ENCODE data around the gene WDR43.

Gene WDR43

GRCh38 chr2:28972778-28973335 is 78.4 kb downstream of the WDR43 start:
- Histone ChIP-seq H3K23ac (ENCODE audit: low read length in 2 of 2) (no peak overlapping the region), H3K9me3 (ENCODE audit: control insufficient read depth, low read length) (peaks cover 8% of the 10 kb centered on the region), H3K18ac (ENCODE audit: low read depth in 1 of 2, low read length in 2 of 2) (no peak overlapping the region), H3K4me2 (ENCODE audit: low read length, poor library complexity, severe bottlenecking) (no peak overlapping the region), H4K91ac (ENCODE audit: low read length) (no peak overlapping the region), H3K4me1 (ENCODE audit: control insufficient read depth, insufficient read depth, low read depth, low read length) (peaks cover 3% of the 10 kb centered on the region), H2BK12ac (ENCODE audit: low read length in 2 of 2) (no peak overlapping the region), H2AFZ (ENCODE audit: low read depth, low read length) (no peak overlapping the region), H3K27me3 (ENCODE audit: control insufficient read depth in 1 of 2, insufficient read depth in 1 of 2, low read length in 2 of 2) (peaks cover 4 to 19% of the 10 kb centered on the region in 2 experiments), H2BK120ac (ENCODE audit: low read depth, low read length) (no peak overlapping the region), H3K4ac (ENCODE audit: low read depth in 1 of 2, low read length in 2 of 2) (no peak overlapping the region), H4K8ac (ENCODE audit: low read length) (no peak overlapping the region), H3K27ac (ENCODE audit: low read length, poor library complexity, severe bottlenecking) (no peak overlapping the region), H2AK5ac (ENCODE audit: low read length, severe bottlenecking) (no peak overlapping the region), H2BK15ac (ENCODE audit: low read depth, poor library complexity, severe bottlenecking) (no peak overlapping the region), H2BK5ac (ENCODE audit: low read depth, low read length, poor library complexity, severe bottlenecking) (no peak overlapping the region), H3K9ac (ENCODE audit: low read length) (no peak overlapping the region), H3K14ac (ENCODE audit: low read length in 2 of 2) (no peak overlapping the region), H3K4me3 (ENCODE audit: insufficient read depth in 1 of 2, low read depth in 1 of 2, low read length in 2 of 2) (no peak overlapping the region), H3K79me1 (replicated peaks; ENCODE audit: low read length, poor library complexity, severe bottlenecking) (no peaks in the 10 kb centered on the region), H3K36me3 (ENCODE audit: control insufficient read depth in 1 of 2, insufficient read depth in 2 of 2, low read depth in 1 of 2, low read length in 2 of 2) (no peaks in the 10 kb centered on the region)
- DNase-seq = no peak
- WGBS = 86% methylated on average over 6 of the region's 6 CpGs

- WGBS = 100% methylated on average over 2 of the region's 4 CpGs
- no peak overlapping the region for H2BK120ac ChIP-seq (ENCODE audit: low read depth, low read length)
- H3K4me1 ChIP-seq (ENCODE audit: control insufficient read depth, insufficient read depth, low read depth, low read length) = peaks cover 6% of the 10 kb centered on the region
- no peaks in the 10 kb centered on the region for H3K36me3 ChIP-seq (ENCODE audit: control insufficient read depth in 1 of 2, insufficient read depth in 2 of 2, low read depth in 1 of 2, low read length in 2 of 2)
- H3K79me1 ChIP-seq (replicated peaks; ENCODE audit: low read length, poor library complexity, severe bottlenecking) = no peaks in the 10 kb centered on the region
- peaks cover 4 to 28% of the 10 kb centered on the region in 2 experiments for H3K27me3 ChIP-seq (ENCODE audit: control insufficient read depth in 1 of 2, insufficient read depth in 1 of 2, low read length in 2 of 2)
- no peak overlapping the region for H3K4me2 ChIP-seq (ENCODE audit: low read length, poor library complexity, severe bottlenecking)
- H4K8ac ChIP-seq (ENCODE audit: low read length) = no peak overlapping the region
- H3K18ac ChIP-seq (ENCODE audit: low read depth in 1 of 2, low read length in 2 of 2) = no peak overlapping the region
- H2AK5ac ChIP-seq (ENCODE audit: low read length, severe bottlenecking) = no peak overlapping the region
- no peak overlapping the region for H3K9ac ChIP-seq (ENCODE audit: low read length)
- H4K91ac ChIP-seq (ENCODE audit: low read length) = no peak overlapping the region
- H2AFZ ChIP-seq (ENCODE audit: low read depth, low read length) = no peak overlapping the region
- H3K23ac ChIP-seq (ENCODE audit: low read length in 2 of 2) = no peak overlapping the region
- no peak overlapping the region for H3K14ac ChIP-seq (ENCODE audit: low read length in 2 of 2)
- no peak overlapping the region for H2BK12ac ChIP-seq (ENCODE audit: low read length in 2 of 2)
- no peak overlapping the region for H3K4me3 ChIP-seq (ENCODE audit: insufficient read depth in 1 of 2, low read depth in 1 of 2, low read length in 2 of 2)
- H2BK15ac ChIP-seq (ENCODE audit: low read depth, poor library complexity, severe bottlenecking) = no peak overlapping the region
- H3K27ac ChIP-seq (ENCODE audit: low read length, poor library complexity, severe bottlenecking) = no peak overlapping the region
- H2BK5ac ChIP-seq (ENCODE audit: low read depth, low read length, poor library complexity, severe bottlenecking) = no peak overlapping the region
- no peak overlapping the region for H3K4ac ChIP-seq (ENCODE audit: low read depth in 1 of 2, low read length in 2 of 2)
- H3K9me3 ChIP-seq (ENCODE audit: control insufficient read depth, low read length) = peaks cover 8% of the 10 kb centered on the region
- DNase-seq = no peak
Measured at GRCh38 chr2:28974252-28974651, 79.8 kb downstream of the WDR43 start.

GRCh38 chr2:28975671-28976070 is 81.2 kb downstream of the WDR43 start:
- Histone ChIP-seq H4K8ac (ENCODE audit: low read length) (no peak overlapping the region), H2BK120ac (ENCODE audit: low read depth, low read length) (no peak overlapping the region)
- no peak for DNase-seq

GRCh38 chr2:28976584-28976983 is 82.1 kb downstream of the WDR43 start:
- WGBS = 39% methylated on average over 3 of the region's 3 CpGs
- H2AFZ ChIP-seq (ENCODE audit: low read depth, low read length) = no peak overlapping the region
- H3K18ac ChIP-seq (ENCODE audit: low read depth in 1 of 2, low read length in 2 of 2) = no peak overlapping the region
- DNase-seq = peak; percentile 59
- H2BK5ac ChIP-seq (ENCODE audit: low read depth, low read length, poor library complexity, severe bottlenecking) = no peak overlapping the region
- no peak overlapping the region for H3K14ac ChIP-seq (ENCODE audit: low read length in 2 of 2)
- no peak overlapping the region for H2BK120ac ChIP-seq (ENCODE audit: low read depth, low read length)
- no peak overlapping the region for H3K23ac ChIP-seq (ENCODE audit: low read length in 2 of 2)
- H2AK5ac ChIP-seq (ENCODE audit: low read length, severe bottlenecking) = no peak overlapping the region
- H3K4ac ChIP-seq (ENCODE audit: low read depth in 1 of 2, low read length in 2 of 2) = no peak overlapping the region
- no peak overlapping the region for H2BK15ac ChIP-seq (ENCODE audit: low read depth, poor library complexity, severe bottlenecking)
- no peak overlapping the region for H2BK12ac ChIP-seq (ENCODE audit: low read length in 2 of 2)
- H3K4me3 ChIP-seq (ENCODE audit: insufficient read depth in 1 of 2, low read depth in 1 of 2, low read length in 2 of 2) = no peak overlapping the region
- H3K27ac ChIP-seq (ENCODE audit: low read length, poor library complexity, severe bottlenecking) = no peak overlapping the region
- H3K9me3 ChIP-seq (ENCODE audit: control insufficient read depth, low read length) = peaks cover 8% of the 10 kb centered on the region
- no peak overlapping the region for H4K8ac ChIP-seq (ENCODE audit: low read length)
- H4K91ac ChIP-seq (ENCODE audit: low read length) = no peak overlapping the region
- no peaks in the 10 kb centered on the region for H3K36me3 ChIP-seq (ENCODE audit: control insufficient read depth in 1 of 2, insufficient read depth in 2 of 2, low read depth in 1 of 2, low read length in 2 of 2)
- H3K27me3 ChIP-seq (ENCODE audit: control insufficient read depth in 1 of 2, insufficient read depth in 1 of 2, low read length in 2 of 2) = peaks cover 4 to 36% of the 10 kb centered on the region in 2 experiments
- H3K79me1 ChIP-seq (replicated peaks; ENCODE audit: low read length, poor library complexity, severe bottlenecking) = no peaks in the 10 kb centered on the region
- H3K9ac ChIP-seq (ENCODE audit: low read length) = no peak overlapping the region
- no peak overlapping the region for H3K4me2 ChIP-seq (ENCODE audit: low read length, poor library complexity, severe bottlenecking)
- peaks cover 14% of the 10 kb centered on the region for H3K4me1 ChIP-seq (ENCODE audit: control insufficient read depth, insufficient read depth, low read depth, low read length)

More at GRCh38 chr2:28975671-28976070, 81.2 kb downstream of the WDR43 start:
- Histone ChIP-seq H2BK12ac (ENCODE audit: low read length in 2 of 2) (no peak overlapping the region), H3K36me3 (ENCODE audit: control insufficient read depth in 1 of 2, insufficient read depth in 2 of 2, low read depth in 1 of 2, low read length in 2 of 2) (no peaks in the 10 kb centered on the region), H3K14ac (ENCODE audit: low read length in 2 of 2) (no peak overlapping the region), H2BK15ac (ENCODE audit: low read depth, poor library complexity, severe bottlenecking) (no peak overlapping the region), H3K18ac (ENCODE audit: low read depth in 1 of 2, low read length in 2 of 2) (no peak overlapping the region), H3K9me3 (ENCODE audit: control insufficient read depth, low read length) (peaks cover 8% of the 10 kb centered on the region), H3K27me3 (ENCODE audit: control insufficient read depth in 1 of 2, insufficient read depth in 1 of 2, low read length in 2 of 2) (peaks cover 4 to 34% of the 10 kb centered on the region in 2 experiments), H3K4me2 (ENCODE audit: low read length, poor library complexity, severe bottlenecking) (no peak overlapping the region), H3K79me1 (replicated peaks; ENCODE audit: low read length, poor library complexity, severe bottlenecking) (no peaks in the 10 kb centered on the region), H4K91ac (ENCODE audit: low read length) (no peak overlapping the region), H3K4me1 (ENCODE audit: control insufficient read depth, insufficient read depth, low read depth, low read length) (peaks cover 6% of the 10 kb centered on the region), H3K27ac (ENCODE audit: low read length, poor library complexity, severe bottlenecking) (no peak overlapping the region), H3K4ac (ENCODE audit: low read depth in 1 of 2, low read length in 2 of 2) (no peak overlapping the region), H3K23ac (ENCODE audit: low read length in 2 of 2) (no peak overlapping the region), H3K9ac (ENCODE audit: low read length) (no peak overlapping the region), H2AK5ac (ENCODE audit: low read length, severe bottlenecking) (no peak overlapping the region), H2BK5ac (ENCODE audit: low read depth, low read length, poor library complexity, severe bottlenecking) (no peak overlapping the region), H3K4me3 (ENCODE audit: insufficient read depth in 1 of 2, low read depth in 1 of 2, low read length in 2 of 2) (no peak overlapping the region), H2AFZ (ENCODE audit: low read depth, low read length) (no peak overlapping the region)
- WGBS = no CpG with 5 or more reads among the region's 1 CpG

All from mesenchymal stem cell (in vitro differentiated cells and primary cell).